GM18502 (cell line): ENCODE data around the gene OR7G2.
"Not testable (repeated sequence)": the region's sequence is repeated elsewhere in the genome, so short reads cannot be mapped to it uniquely, and the experiment has no call there.

Experiments
- ATAC-seq: cut with Tn5 transposase; IDR thresholded peaks from one replicate; pipeline ENCODE4 v1.9.1; 2021; ENCODE audit warnings: mild to moderate bottlenecking; ENCODE audit not compliant: unreplicated experiment, poor library complexity

The OR7G2 gene

DNA sequence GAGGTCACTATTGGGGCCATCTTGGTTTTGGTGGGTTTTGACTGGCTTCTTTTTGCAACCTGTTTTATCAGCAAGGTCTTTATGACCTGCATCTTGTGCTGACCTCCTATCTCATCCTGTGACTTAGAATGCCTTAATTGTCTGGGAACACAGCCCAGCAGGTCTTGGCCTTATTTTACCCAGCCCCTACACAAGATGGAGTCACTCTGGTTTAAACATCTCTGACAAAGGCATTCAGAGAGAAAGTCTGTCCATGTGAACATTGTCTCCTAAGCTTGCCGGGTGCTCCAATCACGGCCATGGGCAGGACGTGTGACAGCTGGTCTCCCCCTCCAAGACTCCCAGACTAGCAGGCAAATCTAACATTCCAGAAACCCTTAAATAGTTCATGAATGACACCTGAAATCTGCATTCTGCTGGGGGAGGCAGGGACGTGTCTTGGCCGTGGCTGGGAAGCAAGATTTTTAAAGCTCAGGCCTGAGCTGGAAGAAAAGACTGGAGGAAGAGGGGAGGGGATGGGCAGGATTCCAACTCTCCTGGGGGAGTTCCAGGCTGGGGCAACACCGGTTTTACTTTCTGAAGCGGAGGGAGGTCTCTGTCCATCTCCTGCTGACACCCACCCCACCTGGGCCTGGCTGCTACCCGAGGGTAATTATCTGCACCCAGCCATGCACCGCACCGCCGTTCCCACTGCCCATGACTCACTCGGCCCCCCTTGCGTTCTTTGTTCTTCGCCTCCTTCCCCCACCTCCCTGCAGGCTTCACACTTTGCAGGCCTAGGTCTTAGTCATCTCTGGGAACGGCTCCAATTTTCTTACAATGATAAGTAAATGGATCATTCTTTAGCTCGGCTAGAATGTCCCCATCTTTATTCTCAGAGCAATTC, 32.0 kb downstream of the OR7G2 start:
- ATAC-seq = no peak

DNA sequence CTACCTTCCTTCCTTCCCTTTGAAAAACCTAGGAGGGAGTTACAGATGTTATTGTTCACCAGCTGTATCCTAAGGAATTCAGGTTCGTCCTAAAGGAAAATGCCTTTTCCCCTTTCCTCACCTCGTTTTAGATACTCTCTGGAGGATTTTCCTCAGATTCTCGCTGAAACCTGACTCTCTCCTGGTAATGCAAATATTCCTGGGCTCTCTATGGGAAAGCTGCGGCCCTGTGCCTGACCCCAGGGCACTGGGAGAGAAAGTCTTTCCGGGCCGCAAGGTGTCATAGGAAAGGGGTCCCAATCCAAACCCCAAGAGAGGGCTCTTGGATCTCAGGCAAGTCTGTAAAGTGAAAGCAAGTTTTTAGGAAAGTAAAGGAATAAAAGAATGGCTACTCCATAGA, 33.5 kb downstream of the OR7G2 start:
- no peak for ATAC-seq

DNA sequence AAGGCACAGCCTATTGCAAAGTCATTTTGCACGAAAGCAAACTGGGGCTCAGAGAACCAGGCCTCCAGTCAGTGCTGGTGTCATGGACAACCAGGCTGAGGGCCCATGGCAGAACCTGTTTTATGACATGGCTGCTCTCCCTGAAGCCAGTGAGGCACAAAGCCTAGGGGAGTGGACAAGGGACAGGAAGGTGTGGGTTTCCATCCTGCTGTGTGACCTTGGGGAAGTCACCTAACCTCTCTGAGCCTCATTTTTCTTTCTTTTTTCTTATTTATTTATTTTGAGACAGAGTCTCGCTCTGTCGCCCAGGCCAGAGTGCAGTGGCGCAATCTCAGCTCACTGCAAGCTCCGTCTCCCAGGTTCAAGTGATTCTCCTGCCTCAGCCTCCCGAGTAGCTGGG, 35.6 kb downstream of the OR7G2 start:
- not testable (repeated sequence) for ATAC-seq

DNA sequence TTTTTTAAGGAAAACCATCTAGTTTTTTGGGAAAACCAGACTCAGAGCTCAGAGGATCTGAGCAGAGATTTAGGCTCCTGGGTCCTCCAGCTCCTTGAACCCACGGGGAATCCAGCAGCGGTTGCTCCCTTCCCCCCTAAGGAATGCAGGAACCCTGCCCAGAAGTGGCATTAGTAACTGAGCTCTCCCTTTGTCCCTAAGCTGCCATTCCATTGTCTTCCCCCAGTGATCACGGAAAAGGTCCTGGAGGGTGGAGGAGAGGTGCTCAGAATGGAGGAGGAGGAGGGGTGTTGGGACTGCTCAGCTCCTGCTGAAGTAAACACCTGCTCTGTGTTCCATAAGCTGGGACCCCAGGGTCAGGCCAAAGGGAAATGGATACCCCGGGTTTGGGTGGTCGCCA, 37.2 kb downstream of the OR7G2 start:
- ATAC-seq = no peak

DNA sequence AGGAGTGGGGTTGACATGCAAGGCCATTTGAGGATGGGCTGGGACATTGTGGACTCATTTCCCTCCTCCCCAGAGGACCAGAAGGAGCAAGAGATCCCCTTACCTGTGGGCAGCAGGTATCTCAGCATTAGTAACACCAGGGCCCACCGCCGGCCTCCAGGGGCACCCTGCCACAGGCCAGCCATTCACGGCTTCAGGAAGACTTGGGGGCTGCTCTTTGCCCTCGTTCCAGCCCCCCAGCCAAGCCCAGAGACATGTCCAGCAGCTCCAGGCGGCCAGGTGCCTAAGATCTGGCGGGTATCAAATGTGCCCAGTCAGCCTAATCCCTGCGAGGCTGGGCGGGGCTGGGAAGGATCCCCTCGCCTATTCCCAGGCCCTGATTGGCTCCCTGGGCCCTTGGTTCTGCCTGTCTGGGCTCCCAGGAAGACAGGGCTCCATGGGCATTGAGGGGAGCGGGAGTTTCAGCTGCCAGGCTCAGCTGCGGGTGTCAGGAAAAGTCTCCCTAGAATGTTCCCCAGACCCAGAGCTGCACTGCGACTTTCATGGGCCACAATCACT, 41.7 kb downstream of the OR7G2 start:
- no peak for ATAC-seq

DNA sequence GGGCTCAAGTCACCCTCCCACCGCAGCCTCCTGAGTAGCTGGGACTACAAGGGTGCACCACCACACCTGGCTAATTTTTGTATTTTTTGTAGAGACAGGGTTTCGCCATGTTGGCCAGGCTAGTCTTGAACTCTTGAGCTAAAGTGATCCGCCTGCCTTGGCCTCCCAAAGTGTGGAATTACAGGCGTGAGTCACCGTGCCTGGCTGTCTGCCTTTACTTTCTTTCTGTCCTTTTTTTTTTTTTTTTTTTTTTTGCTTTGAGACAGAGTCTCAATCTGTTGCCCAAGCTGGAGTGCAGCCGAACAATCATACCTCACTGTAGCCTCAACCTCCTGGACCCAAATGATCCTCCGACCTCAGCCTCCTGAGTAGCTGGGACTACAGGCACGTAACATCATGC, 45.4 kb downstream of the OR7G2 start:
- no peak for ATAC-seq

DNA sequence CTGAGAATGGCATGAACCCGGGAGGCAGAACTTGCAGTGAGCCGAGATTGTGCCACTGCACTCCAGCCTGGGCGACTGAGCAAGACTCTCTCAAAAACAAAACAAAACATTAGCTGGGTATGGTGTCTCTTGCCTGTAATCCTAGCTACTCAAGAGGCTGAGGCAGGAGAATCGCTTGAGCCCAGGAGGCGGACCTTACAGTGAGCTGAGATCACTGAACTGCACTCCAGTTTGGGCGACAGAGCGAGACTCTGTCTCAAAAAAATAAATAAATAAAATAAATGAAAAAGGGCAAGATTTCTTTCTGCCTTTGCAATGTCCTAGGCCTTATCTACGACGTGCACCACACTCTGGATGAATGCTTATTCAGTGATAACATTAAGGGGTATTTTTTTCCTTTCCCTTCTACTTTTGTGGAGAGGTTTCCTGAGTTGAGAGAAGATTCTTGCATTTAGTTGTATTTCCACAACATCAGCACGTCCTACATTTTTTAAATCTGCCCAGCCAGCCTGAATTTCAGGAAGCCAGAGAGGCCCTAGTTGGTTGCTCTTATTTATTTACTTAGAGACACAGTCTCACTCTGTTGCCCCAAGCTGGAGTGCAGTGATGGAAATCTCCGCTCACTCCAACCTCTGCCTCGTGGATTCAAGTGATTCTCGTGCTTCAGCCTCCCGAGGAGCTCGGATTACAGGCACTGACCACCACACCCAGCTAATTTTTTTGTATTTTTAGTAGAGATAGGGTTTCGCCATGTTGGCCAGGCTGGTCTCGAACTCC, 46.5 kb downstream of the OR7G2 start:
- ATAC-seq = no peak

DNA sequence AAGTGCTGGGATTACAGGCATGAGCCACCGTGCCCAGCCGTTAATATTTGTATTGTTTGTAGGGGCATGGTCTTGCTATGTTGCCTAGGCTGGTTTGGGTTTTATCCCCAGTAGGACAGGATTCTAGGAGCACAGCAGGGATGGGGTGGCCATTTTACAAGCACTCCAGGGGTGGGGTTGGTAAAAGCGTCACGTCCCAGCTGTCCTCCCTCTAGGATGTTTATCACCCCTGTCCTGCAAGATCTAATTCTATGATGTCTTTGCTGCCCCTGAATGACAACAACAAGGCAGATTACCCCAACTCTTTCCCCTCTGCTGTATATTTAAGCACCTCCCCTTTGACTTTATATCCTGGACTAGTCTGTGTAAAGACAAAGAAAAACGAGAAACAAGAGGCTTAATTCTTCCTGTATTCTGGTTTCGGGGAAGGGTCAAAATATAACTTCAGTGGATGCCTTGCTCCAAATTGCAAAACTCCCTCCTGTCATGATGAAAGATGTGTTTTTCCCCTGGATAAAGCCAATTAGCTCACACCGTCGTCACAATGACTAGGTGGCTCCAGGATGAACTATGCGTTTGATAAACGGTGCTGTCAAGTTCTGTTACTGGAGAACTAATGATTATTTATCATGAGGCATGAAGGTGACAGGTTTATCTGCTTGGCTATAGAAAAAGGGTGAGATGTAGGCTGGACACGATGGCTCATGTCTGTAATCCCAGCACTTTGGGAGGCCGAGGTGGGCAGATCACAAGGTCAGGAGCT, 48.2 kb downstream of the OR7G2 start:
- ATAC-seq = no peak

DNA sequence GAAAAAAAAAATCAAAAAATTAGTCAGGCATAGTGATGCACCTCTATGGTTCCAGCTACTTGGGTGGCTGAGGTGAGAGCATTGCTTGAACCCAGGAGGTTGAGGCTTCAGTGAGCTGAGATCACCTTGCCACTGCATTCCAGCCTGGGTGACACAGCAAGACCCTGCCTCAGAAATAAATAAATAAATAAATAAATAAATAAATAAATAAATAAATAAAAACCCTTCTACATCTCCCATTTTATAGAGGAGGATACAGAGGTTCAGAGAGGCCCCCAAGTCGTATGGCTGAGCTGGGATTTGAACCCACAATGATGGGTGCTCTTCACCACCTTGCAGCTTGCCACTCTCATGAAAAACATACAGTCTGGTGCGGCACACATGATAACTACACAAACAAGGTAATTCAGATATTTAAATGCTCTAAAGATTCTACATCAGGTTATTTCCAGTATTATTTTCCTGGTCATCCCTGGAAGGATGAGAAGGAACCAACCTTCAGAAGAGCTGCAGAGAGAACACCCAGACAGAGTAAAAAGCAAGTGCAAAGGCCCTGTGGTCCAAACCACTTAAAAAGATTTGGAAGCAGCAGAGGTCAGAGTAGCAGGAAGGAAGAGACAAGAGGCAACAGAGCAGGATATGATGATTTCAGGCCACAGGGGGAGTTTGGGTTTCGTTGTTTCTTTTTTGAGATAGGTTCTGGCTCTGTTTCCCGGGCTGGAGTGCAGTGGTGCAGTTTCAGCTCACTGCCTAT, 49.6 kb downstream of the OR7G2 start:
- no peak for ATAC-seq

DNA sequence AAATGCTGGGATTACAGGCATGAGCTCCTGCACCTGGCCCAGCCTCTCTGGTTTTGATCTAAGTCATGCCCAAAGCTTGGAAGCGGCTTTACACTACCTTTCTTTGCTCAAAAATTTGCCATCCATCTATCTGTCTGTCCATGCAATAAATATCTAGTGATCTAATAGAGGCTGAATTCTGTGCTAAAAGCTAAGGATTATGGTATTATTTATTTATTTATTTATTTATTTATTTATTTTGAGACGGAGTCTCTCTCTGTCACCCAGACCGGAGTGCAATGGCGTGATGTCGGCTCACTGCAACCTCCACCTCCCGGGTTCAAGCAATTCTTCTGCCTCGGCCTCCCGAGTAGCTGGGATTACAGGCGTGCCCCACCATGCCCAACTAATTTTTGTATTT, 51.1 kb downstream of the OR7G2 start:
- ATAC-seq = not testable (repeated sequence)

DNA sequence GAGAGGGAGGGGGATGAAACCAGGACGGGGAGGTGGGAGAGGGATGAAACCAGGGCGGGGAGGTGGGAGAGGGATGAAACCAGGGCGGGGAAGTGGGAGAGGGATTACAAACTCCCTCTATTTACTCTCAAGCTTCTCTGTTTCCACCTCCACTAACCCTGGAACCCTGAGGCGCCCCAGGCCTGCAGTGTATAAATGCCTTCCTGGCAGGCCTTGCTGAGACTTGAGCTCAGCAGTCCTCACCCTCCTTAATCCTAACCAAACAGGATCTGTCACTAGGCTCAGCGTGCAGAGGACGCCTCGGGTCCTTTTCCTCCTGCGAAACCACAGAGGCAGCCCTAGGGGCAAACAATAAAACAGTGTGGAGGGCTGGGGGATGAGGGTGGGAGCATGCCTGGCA, 52.5 kb downstream of the OR7G2 start:
- no peak for ATAC-seq

DNA sequence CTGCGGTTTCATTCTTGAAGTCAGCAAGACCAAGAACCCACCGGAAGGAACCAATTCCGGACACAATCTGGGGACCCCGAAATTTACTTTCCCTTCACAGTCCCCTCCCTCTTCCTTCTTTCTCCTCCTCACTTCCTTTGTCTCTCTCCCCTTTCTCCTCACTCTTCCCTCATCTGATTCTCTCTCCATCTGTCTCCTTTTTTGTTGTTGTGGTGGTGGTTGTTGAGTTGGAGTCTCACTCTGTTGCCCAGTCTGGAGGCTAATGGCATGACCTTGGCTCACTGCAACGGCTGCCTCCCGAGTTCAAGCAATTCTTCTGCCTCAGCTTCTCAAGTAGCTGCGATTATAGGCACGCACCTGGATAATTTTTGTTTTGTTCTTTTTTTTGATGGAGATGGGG, 53.1 kb downstream of the OR7G2 start:
- ATAC-seq = no peak

DNA sequence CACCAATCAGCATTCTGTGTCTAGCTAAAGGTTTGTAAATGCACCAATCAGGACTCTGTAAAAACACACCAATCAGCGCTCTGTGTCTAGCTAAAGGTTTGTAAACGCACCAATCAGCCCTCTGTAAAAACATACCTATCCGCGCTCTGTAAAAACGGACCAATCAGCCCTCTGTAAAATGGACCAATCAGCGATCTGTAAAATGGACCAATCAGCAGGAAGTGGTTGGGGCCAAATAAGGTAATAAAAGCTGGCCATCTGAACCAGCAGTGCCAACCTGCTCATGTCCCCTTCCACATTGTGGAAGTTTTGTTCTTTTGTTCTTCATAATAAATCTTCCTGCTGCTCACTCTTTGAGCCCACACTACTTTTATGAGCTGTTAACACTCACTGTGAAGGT, 53.6 kb downstream of the OR7G2 start:
- not testable (repeated sequence) for ATAC-seq

DNA sequence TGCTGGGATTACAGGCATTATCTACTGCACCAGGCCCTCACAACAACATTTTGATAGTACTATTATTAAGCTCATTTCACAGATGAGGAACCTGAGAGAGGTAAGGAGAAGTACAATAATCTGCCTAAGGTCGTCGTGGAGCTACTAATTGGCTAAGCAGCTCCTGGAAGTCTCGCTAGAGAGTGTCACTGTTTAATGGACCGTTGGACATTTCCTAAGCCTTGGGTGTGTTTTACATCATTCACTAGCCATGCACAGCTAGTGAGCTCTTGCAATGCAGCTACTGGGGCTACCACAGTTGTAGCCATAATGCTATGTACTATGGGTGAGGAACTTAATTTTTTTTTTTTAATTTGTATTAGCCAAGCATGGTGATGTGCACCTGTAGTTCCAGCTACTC, 54.4 kb downstream of the OR7G2 start:
- ATAC-seq = no peak
